HepG2 (cell line): ENCODE results near the gene LCE2C. TPM values are rescaled to one million over a fixed set of nuclear protein-coding genes. Genes with fewer than 3 reads are reported as not detected.
A peak's percentile ranks its signal among the peaks of the same experiment; 100 is the strongest.

Experiments
- ATAC-seq: fragments of 200-7000 bp; cut with Tn5 transposase; 3 replicates; pipeline ENCODE4 v1.9.1; 2020; ENCODE audit warnings: mild to moderate bottlenecking, moderate library complexity
- BruUV-seq: library from RNA; stranded (reverse); fragments of 400-500 nt; replicated peaks from 2 replicates; lab custom pipeline; 2021; lab: Mats Ljungman, UMichigan
- CTCF ChIA-PET: fragments of 300-600 bp; formaldehyde crosslinking; extraction: SDS; loops from one replicate; lab custom pipeline; 2021; ENCODE audit warnings: low total read pairs, inconsistent platforms, low intra/inter-chr PET ratio; lab: Yijun Ruan, JAX
- POLR2A ChIA-PET: fragments of 350-600 bp; sonication (Branson Sonifier 250); formaldehyde crosslinking; loops from one replicate; lab custom pipeline; 2020; ENCODE audit warnings: antibody characterized with exemption, inconsistent platforms; lab: Yijun Ruan, JAX
- DNase-seq: peaks from one replicate; pipeline ENCODE4 v3.0.0-alpha.2; 2015; ENCODE audit warnings: low spot score
- FAIRE-seq: peaks from 3 replicates; lab custom pipeline; 2011; peaks lifted over from hg19 to GRCh38; lab: Jason Lieb, UNC
- H2AFZ ChIP-seq: one replicate; pipeline ENCODE4 v1.6.1; 2011; ENCODE audit warnings: low read length, inconsistent platforms
- H3K27ac ChIP-seq: fragments of 300-600 bp; 3 replicates; pipeline ENCODE4 v1.8.0; 2011; ENCODE audit warnings: mixed run types, mild to moderate bottlenecking, mixed read lengths, low read length, inconsistent platforms; ENCODE audit not compliant: insufficient read depth; ENCODE audit errors: extremely low read length
- H3K27me3 ChIP-seq, 2 experiments: fragments of 200-600 bp in 1 of 2; 2 replicates in 1 of 2; 3 replicates in 1 of 2; pipeline versions ENCODE4 v1.6.0 to v1.8.0; 2011; ENCODE audit warnings: low read length in 2 of 2, mild to moderate bottlenecking in 2 of 2, moderate library complexity in 2 of 2, inconsistent platforms in 1 of 2; ENCODE audit not compliant: insufficient read depth in 2 of 2, control insufficient read depth in 1 of 2
- H3K36me3 ChIP-seq, 2 experiments: fragments of 200-600 bp in 1 of 2; replicated peaks in 1 of 2; 2 replicates in 1 of 2; 3 replicates in 1 of 2; pipeline versions ENCODE4 v1.5.1 to v1.8.0; 2011; ENCODE audit warnings: low read length in 2 of 2, inconsistent platforms in 1 of 2; ENCODE audit not compliant: insufficient read depth in 2 of 2, control insufficient read depth in 1 of 2
- H3K4me1 ChIP-seq: 2 replicates; pipeline ENCODE4 v1.5.1; 2012; ENCODE audit warnings: low read length, inconsistent platforms; ENCODE audit not compliant: insufficient read depth
- H3K4me2 ChIP-seq: 2 replicates; pipeline ENCODE4 v1.6.0; 2011; ENCODE audit warnings: low read depth, low read length, inconsistent platforms
- H3K4me3 ChIP-seq, 3 experiments: fragments of 200-600 bp in 1 of 3; sonication (generic), shearing (Covaris generic) in 1 of 3; replicated peaks in 1 of 3; 2 replicates each; pipeline ENCODE4 v1.5.1; 2011 to 2016; ENCODE audit warnings: low read length in 3 of 3, inconsistent platforms in 2 of 3, low read depth in 2 of 3, mild to moderate bottlenecking in 2 of 3, control low read depth in 1 of 3, mixed read lengths in 1 of 3; ENCODE audit not compliant: insufficient read depth in 1 of 3
- H3K79me2 ChIP-seq: one replicate; pipeline ENCODE4 v1.6.1; 2011; ENCODE audit warnings: low read length, inconsistent platforms; ENCODE audit not compliant: insufficient read depth
- H3K9ac ChIP-seq: 2 replicates; pipeline ENCODE4 v1.6.0; 2011; ENCODE audit warnings: mild to moderate bottlenecking, low read depth, low read length, inconsistent platforms; ENCODE audit not compliant: insufficient read depth
- H3K9me3 ChIP-seq: 2 replicates; pipeline ENCODE4 v1.5.1; 2012; ENCODE audit warnings: mild to moderate bottlenecking, low read length
- H4K20me1 ChIP-seq: 2 replicates; pipeline ENCODE4 v1.6.0; 2011; ENCODE audit warnings: inconsistent platforms, mild to moderate bottlenecking, low read length, moderate library complexity; ENCODE audit not compliant: insufficient read depth
- ATF6 ChIP-seq: sonication (generic); formaldehyde crosslinking; conservative IDR thresholded peaks from 2 replicates; pipeline ENCODE4 v1.4.0; 2020; ENCODE audit warnings: missing genetic modification reagents
- NFRKB ChIP-seq: fragments of 450-650 bp; IDR thresholded peaks from 2 replicates; pipeline ENCODE4 v1.6.1; 2017
- ZBED4 ChIP-seq: sonication (generic); formaldehyde crosslinking; IDR thresholded peaks from 2 replicates; pipeline ENCODE4 v1.4.0; 2020; ENCODE audit warnings: missing genetic modification reagents, borderline replicate concordance
- ZMYM3 ChIP-seq: sonication (generic); formaldehyde crosslinking; IDR thresholded peaks from 2 replicates; pipeline ENCODE4 v1.5.1; 2020; ENCODE audit warnings: mild to moderate bottlenecking, missing genetic modification reagents
- ZNF232 ChIP-seq: sonication (generic); formaldehyde crosslinking; IDR thresholded peaks from 2 replicates; pipeline ENCODE4 v1.4.0; 2020; ENCODE audit warnings: missing genetic modification reagents, borderline replicate concordance
- ZNF331 ChIP-seq: sonication (generic); formaldehyde crosslinking; IDR thresholded peaks from 2 replicates; pipeline ENCODE4 v1.4.0; 2020; ENCODE audit warnings: missing genetic modification reagents
- ZNF546 ChIP-seq: sonication (generic); formaldehyde crosslinking; conservative IDR thresholded peaks from 2 replicates; pipeline ENCODE4 v1.8.1; 2023; ENCODE audit warnings: mild to moderate bottlenecking, missing genetic modification reagents
- ZNF800 ChIP-seq: sonication (generic); formaldehyde crosslinking; IDR thresholded peaks from 2 replicates; pipeline ENCODE4 v1.4.0; 2020; ENCODE audit warnings: missing genetic modification reagents
- ZSCAN5A ChIP-seq: sonication (generic); formaldehyde crosslinking; IDR thresholded peaks from 2 replicates; pipeline ENCODE4 v1.8.0; 2022; ENCODE audit warnings: mild to moderate bottlenecking, missing genetic modification reagents, borderline replicate concordance
- WGBS: methylation state at CpG from one replicate; pipeline ENCODE4 v1.1.6; 2017; ENCODE audit warnings: low lambda C conversion rate; 5-methylcytosine and 5-hydroxymethylcytosine counted together
- in situ Hi-C: cut with HindIII; loops from 2 replicates; pipeline ENCODE4 v1.10.0; 2017; ENCODE audit warnings: low pct_unique_long_range_greater_than_20kb; ENCODE audit not compliant: extremely low pct_ligation_motif_present
- intact Hi-C: fragments of 100-400 bp; cut with micrococcal nuclease; formaldehyde crosslinking; loops from one replicate; pipeline ENCODE4 v1.10.0; 2022; ENCODE audit not compliant: unreplicated experiment
- polyA plus RNA-seq, 8 experiments: library from polyadenylated mRNA; depleted of rRNA in 3 of 8; stranded (reverse) in 7 of 8; unstranded in 1 of 8; fragments of >200 nt; fragmentation: Illumina TruSeq in 4 of 8; extraction: Trizol in 4 of 8; gene quantifications; 2 replicates each; pipeline versions ENCODE4 v1.2.1 to v1.2.3, GENCODE V29; 2011 to 2016; ENCODE audit warnings: low read depth in 4 of 8, missing spikeins in 1 of 8, mixed read lengths in 1 of 8; ENCODE audit not compliant: insufficient read depth in 1 of 8
- total RNA-seq, 5 experiments: library from RNA; depleted of rRNA; stranded (reverse); fragments of >200 nt; fragmentation: Illumina TruSeq; extraction: Trizol; gene quantifications; 2 replicates each; pipeline ENCODE4 v1.2.3, GENCODE V29; 2016; ENCODE audit warnings: low read depth in 1 of 5

The LCE2C gene
- total and polyA plus RNA-seq, 2 of the 13 experiments (the other 11 are each of a cell fraction or from before 2014, with no cell fraction given): not detected

- H3K4me3 ChIP-seq: no peak overlapping the region
- BruUV-seq: no TSS peak
- TF ChIP-seq ZSCAN5A (CRISPR knock-in tag): no peak
- H3K4me2 ChIP-seq: no peak overlapping the region
- no peaks in the 10 kb centered on the region for H3K36me3 ChIP-seq
- in situ Hi-C loops (no loop called here), intact Hi-C loops (no loop called here)
- no peak for ATAC-seq
- H2AFZ ChIP-seq: no peak overlapping the region
- no peak overlapping the region for H3K27ac ChIP-seq
- DNase-seq: peak; percentile 11
- H4K20me1 ChIP-seq: no peaks in the 10 kb centered on the region
- no peak for FAIRE-seq
- no peaks in the 10 kb centered on the region for H3K27me3 ChIP-seq
- H3K9me3 ChIP-seq: no peaks in the 10 kb centered on the region
- no peaks in the 10 kb centered on the region for H3K79me2 ChIP-seq
- no peak overlapping the region for H3K9ac ChIP-seq
- ChIA-PET CTCF (no interaction called here), POLR2A (no interaction called here)
- WGBS: 0% methylated on average over 2 of the region's 2 CpGs
- H3K4me1 ChIP-seq: no peaks in the 10 kb centered on the region
Measured at GRCh38 chr1:152673016-152673415, 2.1 kb upstream of the LCE2C start.

- POLR2A ChIA-PET: no interaction called here
- H3K27me3 ChIP-seq: 0 out of 5 replicates have a peak, but pooled peaks cover 1 to 3% of the 10 kb centered on the region in 2 experiments
- TF ChIP-seq ZNF232 (CRISPR knock-in tag) (no peak), ZNF331 (no peak), ATF6 (CRISPR knock-in tag) (no peak), ZBED4 (CRISPR knock-in tag) (no peak), NFRKB (no peak), ZNF546 (CRISPR knock-in tag) (no peak), ZMYM3 (no peak), ZNF800 (CRISPR knock-in tag) (no peak)
Measured at GRCh38 chr1:152679459-152679858, 4.4 kb downstream of the LCE2C start.

More at GRCh38 chr1:152679459-152679858, 4.4 kb downstream of the LCE2C start:
- CTCF ChIA-PET: no interaction called here
- Histone ChIP-seq H3K79me2 (no peaks in the 10 kb centered on the region), H3K4me3 (no peak overlapping the region), H3K9ac (no peak overlapping the region), H2AFZ (no peak overlapping the region), H3K36me3 (no peaks in the 10 kb centered on the region), H4K20me1 (no peaks in the 10 kb centered on the region), H3K9me3 (no peaks in the 10 kb centered on the region), H3K4me2 (no peak overlapping the region), H3K27ac (no peak overlapping the region), H3K4me1 (no peaks in the 10 kb centered on the region)
- DNase-seq (no peak), FAIRE-seq (no peak), ATAC-seq (no peak)
- in situ Hi-C loops: no loop called here
- intact Hi-C loops: no loop called here
- BruUV-seq: no TSS peak
- WGBS: 0% methylated on average over 2 of the region's 6 CpGs
